ENCODE results near the gene PLXNA1.

The PLXNA1 gene

DNA sequence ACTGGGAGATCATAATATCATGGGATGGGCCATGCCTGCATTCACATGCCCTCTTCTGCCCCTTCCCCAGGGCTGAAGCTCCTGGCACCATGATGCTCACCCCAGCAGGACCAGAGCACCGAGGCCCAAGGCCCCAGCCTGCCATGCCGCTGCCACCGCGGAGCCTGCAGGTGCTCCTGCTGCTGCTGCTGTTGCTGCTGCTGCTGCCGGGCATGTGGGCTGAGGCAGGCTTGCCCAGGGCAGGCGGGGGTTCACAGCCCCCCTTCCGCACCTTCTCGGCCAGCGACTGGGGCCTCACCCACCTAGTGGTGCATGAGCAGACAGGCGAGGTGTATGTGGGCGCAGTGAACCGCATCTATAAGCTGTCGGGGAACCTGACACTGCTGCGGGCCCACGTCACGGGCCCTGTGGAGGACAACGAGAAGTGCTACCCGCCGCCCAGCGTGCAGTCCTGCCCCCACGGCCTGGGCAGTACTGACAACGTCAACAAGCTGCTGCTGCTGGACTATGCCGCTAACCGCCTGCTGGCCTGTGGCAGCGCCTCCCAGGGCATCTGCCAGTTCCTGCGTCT lies 5.6 kb downstream of the PLXNA1 start:
- POLR2A ChIA-PET, result no interaction called here
- CTCF ChIA-PET, result interaction anchor here (1.2 kb wide), 1 partner anchor 236 kb away, joined by 3 read pairs; no protein-coding TSS in a partner anchor
- DNase-seq (ENCODE audit: extremely low spot score), result no peak
- TF ChIP-seq, protein P1, sequence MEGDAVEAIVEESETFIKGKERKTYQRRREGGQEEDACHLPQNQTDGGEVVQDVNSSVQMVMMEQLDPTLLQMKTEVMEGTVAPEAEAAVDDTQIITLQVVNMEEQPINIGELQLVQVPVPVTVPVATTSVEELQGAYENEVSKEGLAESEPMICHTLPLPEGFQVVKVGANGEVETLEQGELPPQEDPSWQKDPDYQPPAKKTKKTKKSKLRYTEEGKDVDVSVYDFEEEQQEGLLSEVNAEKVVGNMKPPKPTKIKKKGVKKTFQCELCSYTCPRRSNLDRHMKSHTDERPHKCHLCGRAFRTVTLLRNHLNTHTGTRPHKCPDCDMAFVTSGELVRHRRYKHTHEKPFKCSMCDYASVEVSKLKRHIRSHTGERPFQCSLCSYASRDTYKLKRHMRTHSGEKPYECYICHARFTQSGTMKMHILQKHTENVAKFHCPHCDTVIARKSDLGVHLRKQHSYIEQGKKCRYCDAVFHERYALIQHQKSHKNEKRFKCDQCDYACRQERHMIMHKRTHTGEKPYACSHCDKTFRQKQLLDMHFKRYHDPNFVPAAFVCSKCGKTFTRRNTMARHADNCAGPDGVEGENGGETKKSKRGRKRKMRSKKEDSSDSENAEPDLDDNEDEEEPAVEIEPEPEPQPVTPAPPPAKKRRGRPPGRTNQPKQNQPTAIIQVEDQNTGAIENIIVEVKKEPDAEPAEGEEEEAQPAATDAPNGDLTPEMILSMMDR (IDR thresholded peaks at IDR 0.05; ENCODE audit: control extremely low read depth, extremely low read depth, low read depth, missing control alignments), result no peak

DNA sequence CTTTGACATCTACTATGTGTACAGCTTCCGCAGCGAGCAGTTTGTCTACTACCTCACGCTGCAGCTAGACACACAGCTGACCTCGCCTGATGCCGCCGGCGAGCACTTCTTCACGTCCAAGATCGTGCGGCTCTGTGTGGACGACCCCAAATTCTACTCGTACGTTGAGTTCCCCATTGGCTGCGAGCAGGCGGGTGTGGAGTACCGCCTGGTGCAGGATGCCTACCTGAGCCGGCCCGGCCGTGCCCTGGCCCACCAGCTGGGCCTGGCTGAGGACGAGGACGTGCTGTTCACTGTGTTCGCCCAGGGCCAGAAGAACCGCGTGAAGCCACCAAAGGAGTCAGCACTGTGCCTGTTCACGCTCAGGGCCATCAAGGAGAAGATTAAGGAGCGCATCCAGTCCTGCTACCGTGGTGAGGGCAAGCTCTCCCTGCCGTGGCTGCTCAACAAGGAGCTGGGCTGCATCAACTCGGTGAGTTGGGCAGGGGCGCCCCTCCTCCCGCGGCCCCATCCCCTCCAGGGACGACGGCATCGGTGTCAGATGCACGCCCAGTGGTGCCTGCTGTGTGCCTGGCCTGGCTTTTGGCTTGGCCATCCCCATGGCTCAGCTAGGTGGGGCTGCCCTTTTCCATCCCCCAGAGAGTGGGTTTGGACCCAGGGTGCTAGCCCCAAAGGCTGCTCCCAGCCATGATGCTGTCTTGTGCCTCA lies 6.6 kb downstream of the PLXNA1 start:
- POLR2A ChIA-PET, result no interaction called here
- TF ChIP-seq, protein P1 (IDR thresholded peaks at IDR 0.05; ENCODE audit: control extremely low read depth, extremely low read depth, low read depth, missing control alignments), result no peak
- no peak for DNase-seq (ENCODE audit: extremely low spot score)
- CTCF ChIA-PET, result interaction anchor here (1.2 kb wide), 1 partner anchor 237 kb away, joined by 3 read pairs; no protein-coding TSS in a partner anchor

DNA sequence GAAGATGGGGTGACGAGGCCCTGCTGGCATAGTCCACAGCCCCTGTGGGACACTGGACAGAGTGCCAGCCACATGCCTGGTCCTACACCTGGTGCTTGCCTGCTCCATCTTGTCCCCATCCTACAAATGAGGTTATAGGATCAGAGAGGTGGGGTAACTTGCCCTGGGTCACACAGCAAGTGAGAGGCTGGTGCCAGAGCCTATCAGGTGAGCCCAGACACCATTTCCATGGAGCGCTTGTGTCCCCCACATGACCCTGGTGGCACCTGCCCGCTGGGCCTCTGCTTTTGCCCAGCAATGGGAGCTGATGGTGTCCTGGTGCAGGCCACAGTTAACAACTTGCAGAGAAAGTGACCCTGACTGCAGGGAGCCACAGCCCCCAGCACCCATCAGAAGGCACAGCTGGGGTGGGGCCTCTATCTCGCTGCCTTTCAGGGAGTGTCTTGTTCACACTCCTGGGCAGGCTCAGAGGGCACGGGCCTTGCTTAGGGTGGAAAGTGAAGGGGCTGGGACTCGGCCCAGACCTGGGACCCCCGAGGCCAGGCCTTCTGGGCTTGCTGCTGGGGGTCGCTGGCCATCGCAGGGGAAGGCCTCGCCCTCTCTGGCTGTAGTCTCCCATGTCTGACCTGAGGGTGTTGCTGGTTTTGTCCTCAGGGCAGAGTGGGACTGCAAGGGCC lies 7.2 kb downstream of the PLXNA1 start:
- POLR2A ChIA-PET, result no interaction called here
- TF ChIP-seq, protein P1 (IDR thresholded peaks at IDR 0.05; ENCODE audit: control extremely low read depth, extremely low read depth, low read depth, missing control alignments), result no peak
- no peak for DNase-seq (ENCODE audit: extremely low spot score)
- CTCF ChIA-PET, result no interaction called here

DNA sequence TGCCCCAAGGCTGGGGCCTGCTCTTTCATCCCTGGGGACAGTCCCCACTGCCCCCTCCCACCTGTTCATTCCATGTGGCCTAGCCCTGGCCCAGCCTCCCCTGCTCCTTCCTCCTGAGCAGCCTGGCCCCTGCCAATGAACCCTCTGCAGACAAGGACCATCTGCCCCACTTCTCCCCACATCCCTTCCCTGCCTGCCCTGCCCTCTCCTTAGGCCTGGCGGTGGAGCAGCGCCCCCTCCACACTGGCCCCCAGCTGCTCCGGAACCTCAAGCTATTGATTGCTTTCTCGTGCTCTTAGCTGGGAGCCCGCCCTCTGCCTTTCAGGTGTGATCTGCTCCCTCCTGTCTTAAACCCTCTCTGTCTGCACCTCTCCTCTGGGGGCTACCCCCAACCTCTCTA lies 8.0 kb downstream of the PLXNA1 start:
- POLR2A ChIA-PET, result no interaction called here
- CTCF ChIA-PET, result no interaction called here
- TF ChIP-seq, protein P1 (IDR thresholded peaks at IDR 0.05; ENCODE audit: control extremely low read depth, extremely low read depth, low read depth, missing control alignments), result no peak
- no peak for DNase-seq (ENCODE audit: extremely low spot score)

DNA sequence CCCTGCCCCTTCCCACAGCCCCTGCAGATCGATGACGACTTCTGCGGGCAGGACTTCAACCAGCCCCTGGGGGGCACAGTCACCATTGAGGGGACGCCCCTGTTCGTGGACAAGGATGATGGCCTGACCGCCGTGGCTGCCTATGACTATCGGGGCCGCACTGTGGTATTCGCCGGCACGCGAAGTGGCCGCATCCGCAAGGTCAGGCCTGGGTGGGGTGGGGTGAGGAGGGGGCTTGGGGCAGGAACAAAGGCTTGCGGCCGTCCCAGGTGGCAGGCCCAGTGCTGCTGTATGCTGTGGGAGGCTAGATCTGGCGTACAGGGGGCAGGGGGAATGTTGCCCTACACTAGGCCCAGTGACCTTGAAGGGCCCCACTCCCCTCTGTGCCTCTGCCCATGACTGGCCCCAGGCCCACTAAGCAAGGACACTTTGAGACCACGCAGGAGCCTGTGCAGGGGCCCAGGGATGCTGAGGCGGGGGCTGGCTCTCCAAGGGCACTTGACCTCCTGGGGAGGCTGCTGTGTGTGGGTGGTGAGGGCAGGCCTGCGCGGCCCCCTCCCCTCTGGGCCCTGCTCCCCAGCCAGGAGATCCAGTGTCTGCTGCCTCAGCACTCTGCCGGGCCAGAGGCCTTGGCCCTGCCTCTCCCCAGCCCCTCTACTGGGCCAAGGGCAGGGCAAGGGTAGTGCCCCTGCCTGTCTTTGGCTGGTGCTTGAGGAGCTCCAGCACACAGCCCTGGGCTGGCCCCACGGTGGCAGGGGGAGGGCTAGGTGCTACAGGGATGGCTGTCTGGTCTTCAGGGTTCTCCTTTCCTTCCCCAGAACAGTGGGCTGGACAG lies 8.7 kb downstream of the PLXNA1 start:
- DNase-seq (ENCODE audit: extremely low spot score), result no peak
- TF ChIP-seq, protein P1 (IDR thresholded peaks at IDR 0.05; ENCODE audit: control extremely low read depth, extremely low read depth, low read depth, missing control alignments), result no peak
- ChIA-PET POLR2A (no interaction called here), CTCF (interaction anchor here (0.9 to 1.9 kb wide), 2 partner anchors 9 to 11 kb away, joined by 3 to 8 read pairs; partner anchors contain the start of gene PLXNA1)

DNA sequence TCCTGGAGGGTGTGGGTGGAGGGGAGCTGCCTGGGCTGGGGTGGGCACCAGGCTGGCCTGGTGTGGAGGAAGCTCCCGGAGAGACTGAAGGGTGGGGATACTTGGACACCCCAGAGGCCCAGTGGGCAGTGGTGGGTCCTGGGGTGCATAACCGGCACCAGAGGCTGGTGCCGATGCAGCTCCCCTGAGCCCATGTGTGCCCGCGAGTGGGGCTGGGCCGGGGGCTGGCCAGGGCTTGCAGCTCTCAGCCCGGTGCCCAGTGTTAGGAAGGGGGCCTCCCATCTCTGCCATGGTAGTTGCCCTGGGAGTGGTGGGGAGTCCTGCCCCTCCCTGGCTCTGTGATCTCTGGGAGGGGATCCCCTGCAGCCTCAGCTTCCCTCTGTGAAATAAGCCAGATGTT lies 9.3 kb downstream of the PLXNA1 start:
- ChIA-PET POLR2A (no interaction called here), CTCF (interaction anchor here (0.9 to 1.9 kb wide), 2 partner anchors 10 to 12 kb away, joined by 3 to 8 read pairs; partner anchors contain the start of gene PLXNA1)
- TF ChIP-seq, protein P1 (IDR thresholded peaks at IDR 0.05; ENCODE audit: control extremely low read depth, extremely low read depth, low read depth, missing control alignments), result no peak
- DNase-seq (ENCODE audit: extremely low spot score), result no peak
